OCI-LY3 (cell line): ENCODE results near the gene PPT2.
"Not testable (repeated sequence)": the region's sequence is repeated elsewhere in the genome, so short reads cannot be mapped to it uniquely, and the experiment has no call there.

Experiments
- H2AFZ ChIP-seq: fragments of 200-600, 300-600 bp; shearing (Covaris generic); 2 replicates; pipeline ENCODE4 v1.6.0; 2014; ENCODE audit warnings: antibody characterized with exemption, low read depth, low read length
- H3K27ac ChIP-seq: fragments of 200-600, 300-600 bp; sonication (generic); 2 replicates; pipeline ENCODE4 v1.5.1; 2014; ENCODE audit warnings: mild to moderate bottlenecking, low read length, moderate library complexity, mixed read lengths
- H3K27me3 ChIP-seq: fragments of 200-600, 300-600 bp; sonication (generic); 2 replicates; pipeline ENCODE4 v1.6.1; 2014; ENCODE audit warnings: low read depth, low read length, mixed read lengths
- H3K36me3 ChIP-seq: fragments of 200-600, 300-600 bp; sonication (generic); replicated peaks from 2 replicates; pipeline ENCODE3; 2014; ENCODE audit warnings: low read depth, low read length, mixed read lengths
- H3K4me1 ChIP-seq: fragments of 300-600, 200-600 bp; sonication (generic); 2 replicates; pipeline ENCODE4 v1.6.1; 2014; ENCODE audit warnings: low read length, mixed read lengths
- H3K4me2 ChIP-seq: fragments of 200-600, 300-600 bp; sonication (generic); 2 replicates; pipeline ENCODE4 v1.6.1; 2014; ENCODE audit warnings: low read length, mixed read lengths
- H3K4me3 ChIP-seq: fragments of 300-600, 200-600 bp; sonication (generic); 2 replicates; pipeline ENCODE4 v1.5.1; 2014; ENCODE audit warnings: antibody characterized with exemption, mild to moderate bottlenecking, low read length, moderate library complexity
- H3K79me2 ChIP-seq: fragments of 300-600, 200-600 bp; shearing (Covaris generic); 2 replicates; pipeline ENCODE4 v1.6.1; 2014; ENCODE audit warnings: mild to moderate bottlenecking, low read length, mixed read lengths
- H3K9ac ChIP-seq: fragments of 300-600, 200-600 bp; shearing (Covaris generic); 2 replicates; pipeline ENCODE4 v1.6.0; 2014; ENCODE audit warnings: mild to moderate bottlenecking, low read length, moderate library complexity
- H3K9me3 ChIP-seq: fragments of 200-600, 300-600 bp; shearing (Covaris generic); 2 replicates; pipeline ENCODE4 v1.6.1; 2014; ENCODE audit warnings: low read length, mixed read lengths; ENCODE audit not compliant: insufficient read depth
- H4K20me1 ChIP-seq: fragments of 200-600, 300-600 bp; sonication (generic); 2 replicates; pipeline ENCODE4 v1.6.1; 2016; ENCODE audit warnings: low read length, mixed read lengths; ENCODE audit not compliant: insufficient read depth
- CTCF ChIP-seq: fragments of 200-600, 300-600 bp; sonication (generic); IDR thresholded peaks from 2 replicates; pipeline ENCODE4 v1.5.1; 2014; ENCODE audit warnings: antibody characterized with exemption, low read length, low read depth
- EZH2phosphoT487 ChIP-seq: fragments of 200-600 bp; shearing (Covaris generic); IDR thresholded peaks from 2 replicates; pipeline ENCODE4 v1.6.1; 2018; ENCODE audit warnings: antibody characterized with exemption, mixed run types, low read depth

PPT2 gene

GRCh38 chr6:32190911-32191677 is 37.2 kb downstream of the PPT2 start:
- Histone ChIP-seq H3K27ac (peak overlapping the region; percentile 97), H3K36me3 (peaks cover 18% of the 10 kb centered on the region), H3K4me1 (peaks cover 55% of the 10 kb centered on the region), H3K9me3 (no peaks in the 10 kb centered on the region), H3K27me3 (no peaks in the 10 kb centered on the region), H3K4me2 (peak overlapping the region; percentile 100), H4K20me1 (no peaks in the 10 kb centered on the region), H3K4me3 (peak overlapping the region; percentile 93), H2AFZ (no peak overlapping the region), H3K79me2 (peaks cover 48% of the 10 kb centered on the region), H3K9ac (peak overlapping the region; percentile 100)
- TF ChIP-seq CTCF (no peak), EZH2phosphoT487 (no peak)

- Histone ChIP-seq H3K4me1 (peaks cover 51% of the 10 kb centered on the region), H3K36me3 (peaks cover 16% of the 10 kb centered on the region), H4K20me1 (no peaks in the 10 kb centered on the region), H3K4me2 (peak overlapping the region; percentile 100), H3K4me3 (peak overlapping the region; percentile 93), H3K79me2 (peaks cover 48% of the 10 kb centered on the region), H2AFZ (no peak overlapping the region), H3K27ac (peak overlapping the region; percentile 97), H3K9ac (peak overlapping the region; percentile 100), H3K27me3 (no peaks in the 10 kb centered on the region), H3K9me3 (no peaks in the 10 kb centered on the region)
- TF ChIP-seq CTCF, result no peak
Observed at GRCh38 chr6:32191696-32192607, 38.0 kb downstream of the PPT2 start.

GRCh38 chr6:32192608-32193039 is 38.7 kb downstream of the PPT2 start, which contains the start of gene GPSM3:
GPSM3 (minus strand) TSS chr6:32192643; CDS start chr6:32192513, 130 bp downstream.
- H3K79me2 ChIP-seq, result peaks cover 45% of the 10 kb centered on the region
- no peak within 1 kb of the TSS for H2AFZ ChIP-seq
- H3K27me3 ChIP-seq, result no peaks in the 10 kb centered on the region
- peaks cover 15% of the 10 kb centered on the region for H3K36me3 ChIP-seq
- no peak for TF ChIP-seq EZH2phosphoT487
- no peak for TF ChIP-seq CTCF
- peak within 1 kb of the TSS; percentile 97 for H3K27ac ChIP-seq
- peak within 1 kb of the TSS; percentile 100 for H3K4me2 ChIP-seq
- peak within 1 kb of the TSS; percentile 93 for H3K4me3 ChIP-seq
- no peaks in the 10 kb centered on the region for H4K20me1 ChIP-seq
- H3K9me3 ChIP-seq, result no peaks in the 10 kb centered on the region
- peaks cover 51% of the 10 kb centered on the region for H3K4me1 ChIP-seq
- peak within 1 kb of the TSS; percentile 100 for H3K9ac ChIP-seq

GRCh38 chr6:32193096-32193495 is 39.2 kb downstream of the PPT2 start:
- Histone ChIP-seq H3K79me2 (peaks cover 41% of the 10 kb centered on the region), H3K4me1 (peaks cover 46% of the 10 kb centered on the region), H3K4me2 (peak overlapping the region; percentile 100), H3K36me3 (peaks cover 12% of the 10 kb centered on the region), H3K9ac (peak overlapping the region; percentile 100; the same call in 1 of the 2 replicates), H3K4me3 (peak overlapping the region; percentile 93), H3K27ac (peak overlapping the region; percentile 97)
- H2AFZ ChIP-seq, H4K20me1 ChIP-seq, H3K27me3 ChIP-seq, H3K9me3 ChIP-seq: not testable (repeated sequence)
